Neural cell (in vitro differentiated cells): ENCODE measurements around the gene UHMK1. TPM values are rescaled to one million over a fixed set of nuclear protein-coding genes. Genes with fewer than 3 reads are reported as not detected.
"Not testable (repeated sequence)": the region's sequence is repeated elsewhere in the genome, so short reads cannot be mapped to it uniquely, and the experiment has no call there.

Source experiments
- H2AFZ ChIP-seq: fragments of 200-600, 300-800 bp; sonication (generic), shearing (Covaris generic); 2 replicates; pipeline ENCODE4 v1.6.0; 2014; ENCODE audit warnings: low read depth, mild to moderate bottlenecking, antibody characterized with exemption, low read length, moderate library complexity
- H3F3A ChIP-seq: fragments of 200-600 bp; shearing (Covaris generic); 2 replicates; pipeline ENCODE4 v1.6.1; 2016; ENCODE audit warnings: mild to moderate bottlenecking, moderate library complexity, mixed read lengths, antibody characterized with exemption, low read length; ENCODE audit not compliant: insufficient read depth, poor library complexity, severe bottlenecking
- H3K27ac ChIP-seq: fragments of 200-600, 300-800 bp; sonication (generic), shearing (Covaris generic); 2 replicates; pipeline ENCODE4 v1.5.1; 2014; ENCODE audit warnings: mild to moderate bottlenecking, low read length, moderate library complexity
- H3K27me3 ChIP-seq: fragments of 300-800, 200-600 bp; sonication (generic), shearing (Covaris generic); 2 replicates; pipeline ENCODE4 v1.6.0; 2014; ENCODE audit warnings: mild to moderate bottlenecking, low read depth, low read length, moderate library complexity; ENCODE audit not compliant: insufficient read depth
- H3K36me3 ChIP-seq: fragments of 300-800, 200-600 bp; sonication (generic), shearing (Covaris generic); 2 replicates; pipeline ENCODE4 v1.5.1; 2014; ENCODE audit warnings: mild to moderate bottlenecking, antibody characterized with exemption, low read length, moderate library complexity; ENCODE audit not compliant: insufficient read depth
- H3K4me2 ChIP-seq: fragments of 300-800, 200-600 bp; sonication (generic), shearing (Covaris generic); 2 replicates; pipeline ENCODE4 v1.6.0; 2014; ENCODE audit warnings: mild to moderate bottlenecking, low read length
- H3K4me3 ChIP-seq: fragments of 300-800, 200-600 bp; sonication (generic), shearing (Covaris generic); 2 replicates; pipeline ENCODE4 v1.5.1; 2014; ENCODE audit warnings: mild to moderate bottlenecking, low read length, moderate library complexity
- H3K79me2 ChIP-seq: fragments of 200-600 bp; shearing (Covaris generic); replicated peaks from 2 replicates; pipeline ENCODE4 v1.6.0; 2014; ENCODE audit warnings: mild to moderate bottlenecking, low read length, moderate library complexity; ENCODE audit not compliant: insufficient read depth
- H3K9ac ChIP-seq: fragments of 300-800, 200-600 bp; sonication (generic), shearing (Covaris generic); 2 replicates; pipeline ENCODE4 v1.6.1; 2016; ENCODE audit warnings: mild to moderate bottlenecking, low read length, mixed read lengths
- H3K9me2 ChIP-seq: fragments of 200-600 bp; shearing (Covaris generic); 2 replicates; pipeline ENCODE4 v1.6.1; 2016; ENCODE audit warnings: mild to moderate bottlenecking, low read length, mixed read lengths; ENCODE audit not compliant: insufficient read depth
- H3K9me3 ChIP-seq: fragments of 200-600, 300-800 bp; sonication (generic), shearing (Covaris generic); 2 replicates; pipeline ENCODE4 v1.6.1; 2016; ENCODE audit warnings: mild to moderate bottlenecking, mixed run types, low read length, moderate library complexity, mixed read lengths
- H4K20me1 ChIP-seq: fragments of 200-600 bp; shearing (Covaris generic); 2 replicates; pipeline ENCODE4 v1.6.1; 2016; ENCODE audit warnings: mild to moderate bottlenecking, mixed run types; ENCODE audit not compliant: insufficient read depth
- CTCF ChIP-seq: fragments of 450-650 bp; IDR thresholded peaks from 2 replicates; pipeline ENCODE4 v1.5.1; 2014; ENCODE audit warnings: antibody characterized with exemption, mild to moderate bottlenecking, moderate library complexity; ENCODE audit not compliant: poor library complexity, severe bottlenecking
- EP300 ChIP-seq: fragments of 450-650 bp; conservative IDR thresholded peaks from 2 replicates; pipeline ENCODE4 v1.6.1; 2014; ENCODE audit warnings: antibody characterized with exemption, mild to moderate bottlenecking, moderate library complexity; ENCODE audit not compliant: poor library complexity, severe bottlenecking
- EZH2 ChIP-seq: fragments of 200-600, 300-800 bp; shearing (Covaris generic), sonication (generic); IDR thresholded peaks from 2 replicates; pipeline ENCODE4 v1.6.1; 2014; ENCODE audit warnings: antibody characterized with exemption, low read length, borderline replicate concordance, mild to moderate bottlenecking; ENCODE audit not compliant: insufficient read depth, poor library complexity, severe bottlenecking
- MXI1 ChIP-seq: fragments of 450-650 bp; conservative IDR thresholded peaks from 2 replicates; pipeline ENCODE4 v1.6.1; 2014; ENCODE audit warnings: antibody characterized with exemption, mild to moderate bottlenecking; ENCODE audit not compliant: poor library complexity, severe bottlenecking
- POLR2AphosphoS5 ChIP-seq: IDR thresholded peaks from 2 replicates; pipeline ENCODE4 v1.6.1; 2012
- RAD21 ChIP-seq: fragments of 450-650 bp; conservative IDR thresholded peaks from 2 replicates; pipeline ENCODE4 v1.6.1; 2014; ENCODE audit warnings: antibody characterized with exemption, mild to moderate bottlenecking, moderate library complexity
- REST ChIP-seq: IDR thresholded peaks from 2 replicates; pipeline ENCODE4 v1.6.1; 2012; ENCODE audit warnings: borderline replicate concordance
- SMC3 ChIP-seq: fragments of 450-650 bp; conservative IDR thresholded peaks from 2 replicates; pipeline ENCODE4 v1.6.1; 2014; ENCODE audit warnings: antibody characterized with exemption, mild to moderate bottlenecking, moderate library complexity; ENCODE audit not compliant: poor library complexity
- TAF1 ChIP-seq: IDR thresholded peaks from 2 replicates; pipeline ENCODE4 v1.6.1; 2012; ENCODE audit warnings: low read depth
- polyA plus RNA-seq: library from polyadenylated mRNA; depleted of rRNA; stranded (reverse); fragments of >200 nt; gene quantifications from 2 replicates; pipeline ENCODE4 v1.2.3, GENCODE V29; 2014

Gene UHMK1
- polyA plus RNA-seq, 1 donor from 2014 or later: 22.2 TPM

- H3K9ac ChIP-seq: no peak overlapping the region
- H3K4me3 ChIP-seq: no peak overlapping the region
- no peaks in the 10 kb centered on the region for H3F3A ChIP-seq
- H3K27ac ChIP-seq: no peak overlapping the region
- no peak overlapping the region for H2AFZ ChIP-seq
- H3K79me2 ChIP-seq: no peaks in the 10 kb centered on the region
- H3K9me2 ChIP-seq: no peaks in the 10 kb centered on the region
- no peaks in the 10 kb centered on the region for H3K27me3 ChIP-seq
- TF ChIP-seq EZH2: no peak
- no peak for TF ChIP-seq RAD21
- no peak for TF ChIP-seq POLR2AphosphoS5
- no peak for TF ChIP-seq CTCF
- TF ChIP-seq EP300: no peak
- TF ChIP-seq REST: no peak
- no peak for TF ChIP-seq SMC3
- TF ChIP-seq TAF1: no peak
- TF ChIP-seq MXI1: no peak
- no peak overlapping the region for H3K4me2 ChIP-seq
- H3K9me3 ChIP-seq: no peaks in the 10 kb centered on the region
- no peaks in the 10 kb centered on the region for H3K36me3 ChIP-seq
- no peaks in the 10 kb centered on the region for H4K20me1 ChIP-seq
These were observed 41.3 kb upstream of the UHMK1 start for GRCh38 chr1:162456323-162456722.

- no peaks in the 10 kb centered on the region for H3F3A ChIP-seq
- H3K79me2 ChIP-seq: no peaks in the 10 kb centered on the region
- no peak overlapping the region for H2AFZ ChIP-seq
- no peak overlapping the region for H3K9ac ChIP-seq
- H3K4me2 ChIP-seq: no peak overlapping the region
- no peaks in the 10 kb centered on the region for H3K36me3 ChIP-seq
- H3K9me2 ChIP-seq: no peaks in the 10 kb centered on the region
- TF ChIP-seq EP300 (no peak), EZH2 (no peak), REST (no peak), SMC3 (no peak), RAD21 (no peak), POLR2AphosphoS5 (no peak), CTCF (no peak), MXI1 (no peak), TAF1 (no peak)
- H3K27ac ChIP-seq: no peak overlapping the region
- H3K4me3 ChIP-seq: no peak overlapping the region
- no peaks in the 10 kb centered on the region for H3K9me3 ChIP-seq
- H4K20me1 ChIP-seq: no peaks in the 10 kb centered on the region
- no peaks in the 10 kb centered on the region for H3K27me3 ChIP-seq
These were observed 39.4 kb upstream of the UHMK1 start for GRCh38 chr1:162458236-162458635.

GRCh38 chr1:162462425-162462824 lies 35.2 kb upstream of the UHMK1 start:
- not testable (repeated sequence) for H3K27ac ChIP-seq, H3K9me3 ChIP-seq, H2AFZ ChIP-seq, H3K9ac ChIP-seq, H3K4me3 ChIP-seq, H3F3A ChIP-seq, H3K4me2 ChIP-seq, H3K36me3 ChIP-seq, H3K27me3 ChIP-seq, H4K20me1 ChIP-seq, H3K9me2 ChIP-seq, H3K79me2 ChIP-seq
